Measurements from ENCODE around the gene TTLL9.

Gene TTLL9

DNA sequence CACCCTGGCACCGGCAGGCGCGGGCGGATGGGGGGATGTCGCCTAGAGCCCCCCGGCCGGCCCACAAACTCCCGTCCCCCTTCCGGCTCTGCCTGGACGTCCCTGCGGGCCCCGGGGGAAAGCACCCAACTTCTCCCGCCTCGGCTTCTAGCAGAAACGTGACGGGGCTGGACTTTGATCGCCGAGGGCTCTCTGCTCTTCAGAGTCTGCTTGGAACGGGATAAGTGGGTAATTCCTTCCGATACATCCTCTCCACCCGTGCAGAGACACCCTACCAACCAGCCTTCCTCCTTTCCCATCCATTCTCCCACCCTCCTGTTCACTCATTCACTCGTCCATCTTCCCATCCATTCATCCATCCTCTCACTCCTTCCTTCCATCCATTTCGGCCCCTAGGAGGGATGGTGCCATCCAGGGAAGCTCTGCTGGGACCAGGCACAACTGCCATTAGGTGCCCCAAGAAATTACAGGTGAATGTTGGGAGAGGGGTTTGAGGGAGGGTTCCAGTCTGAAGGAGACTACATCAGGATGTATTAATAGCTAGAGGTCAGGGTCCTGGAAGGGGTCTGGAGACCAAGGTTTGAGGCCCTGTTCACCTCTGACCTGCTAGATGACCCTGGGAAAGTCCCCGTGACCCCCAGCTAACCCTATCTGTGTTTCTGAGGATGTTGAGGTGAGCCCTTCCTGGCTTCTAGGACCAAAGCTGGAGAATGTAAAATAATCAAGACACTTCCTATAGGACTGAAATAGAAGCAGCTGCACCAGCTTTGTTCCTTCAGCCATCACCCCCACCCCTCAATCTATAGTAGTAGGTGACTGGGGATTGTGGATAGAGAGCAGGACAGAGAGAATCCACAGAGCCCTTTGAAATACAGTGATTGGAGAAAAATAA, 538 bp downstream of the TTLL9 start:
- TF ChIP-seq, protein P1, sequence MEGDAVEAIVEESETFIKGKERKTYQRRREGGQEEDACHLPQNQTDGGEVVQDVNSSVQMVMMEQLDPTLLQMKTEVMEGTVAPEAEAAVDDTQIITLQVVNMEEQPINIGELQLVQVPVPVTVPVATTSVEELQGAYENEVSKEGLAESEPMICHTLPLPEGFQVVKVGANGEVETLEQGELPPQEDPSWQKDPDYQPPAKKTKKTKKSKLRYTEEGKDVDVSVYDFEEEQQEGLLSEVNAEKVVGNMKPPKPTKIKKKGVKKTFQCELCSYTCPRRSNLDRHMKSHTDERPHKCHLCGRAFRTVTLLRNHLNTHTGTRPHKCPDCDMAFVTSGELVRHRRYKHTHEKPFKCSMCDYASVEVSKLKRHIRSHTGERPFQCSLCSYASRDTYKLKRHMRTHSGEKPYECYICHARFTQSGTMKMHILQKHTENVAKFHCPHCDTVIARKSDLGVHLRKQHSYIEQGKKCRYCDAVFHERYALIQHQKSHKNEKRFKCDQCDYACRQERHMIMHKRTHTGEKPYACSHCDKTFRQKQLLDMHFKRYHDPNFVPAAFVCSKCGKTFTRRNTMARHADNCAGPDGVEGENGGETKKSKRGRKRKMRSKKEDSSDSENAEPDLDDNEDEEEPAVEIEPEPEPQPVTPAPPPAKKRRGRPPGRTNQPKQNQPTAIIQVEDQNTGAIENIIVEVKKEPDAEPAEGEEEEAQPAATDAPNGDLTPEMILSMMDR (IDR thresholded peaks at IDR 0.05; ENCODE audit: low read length, missing control alignments) = no peak
- no peak overlapping the region for H3K4me3 ChIP-seq (replicated peaks; ENCODE audit: low read depth, low read length)
- no peak for DNase-seq (ENCODE audit: low read depth)

DNA sequence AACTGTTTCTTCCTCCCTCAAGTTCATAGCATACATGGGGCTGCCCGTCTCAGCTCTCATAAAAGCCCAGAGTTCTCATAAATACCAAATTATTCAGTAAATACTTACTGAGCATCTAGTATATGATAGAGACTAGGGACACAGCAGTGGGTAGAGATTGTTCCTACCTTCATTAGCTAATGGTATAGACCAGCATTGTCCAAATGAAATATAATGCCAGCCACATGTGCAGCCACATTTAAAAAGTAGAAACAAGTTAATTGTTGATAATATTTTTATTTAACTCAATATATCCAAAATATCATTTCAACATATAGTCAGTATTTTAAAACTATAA, 1.2 kb downstream of the TTLL9 start:
- TF ChIP-seq, protein P1 (IDR thresholded peaks at IDR 0.05; ENCODE audit: low read length, missing control alignments) = no peak
- no peak overlapping the region for H3K4me3 ChIP-seq (replicated peaks; ENCODE audit: low read depth, low read length)
- no peak for DNase-seq (ENCODE audit: low read depth)

- TF ChIP-seq, protein P1 (IDR thresholded peaks at IDR 0.05; ENCODE audit: low read length, missing control alignments) = no peak
- DNase-seq (ENCODE audit: low read depth) = no peak
- no peak overlapping the region for H3K4me3 ChIP-seq (replicated peaks; ENCODE audit: low read depth, low read length)
These were observed 2.0 kb downstream of the TTLL9 start for GRCh38 chr20:31872406-31872805.

DNA sequence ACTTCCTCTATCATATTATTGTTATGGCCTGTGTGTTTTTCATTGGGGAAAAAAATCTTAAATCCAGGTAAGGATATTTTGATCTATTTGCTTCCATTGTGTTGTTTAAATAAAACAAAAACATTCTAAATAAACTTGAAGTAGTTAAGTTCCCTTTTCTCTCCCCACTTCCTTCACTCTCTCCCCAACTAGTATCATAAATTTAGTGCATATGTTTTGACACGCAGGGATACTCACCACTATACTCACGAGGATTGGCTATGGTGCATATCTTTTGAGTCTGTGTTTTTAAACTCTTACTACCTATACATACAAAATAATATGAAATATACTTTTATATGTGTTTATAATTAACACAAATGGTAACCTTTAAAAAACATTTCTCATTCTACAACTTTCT, 5.2 kb downstream of the TTLL9 start:
- TF ChIP-seq, protein P1 (IDR thresholded peaks at IDR 0.05; ENCODE audit: low read length, missing control alignments) = no peak
- no peak overlapping the region for H3K4me3 ChIP-seq (replicated peaks; ENCODE audit: low read depth, low read length)
- no peak for DNase-seq (ENCODE audit: low read depth)

DNA sequence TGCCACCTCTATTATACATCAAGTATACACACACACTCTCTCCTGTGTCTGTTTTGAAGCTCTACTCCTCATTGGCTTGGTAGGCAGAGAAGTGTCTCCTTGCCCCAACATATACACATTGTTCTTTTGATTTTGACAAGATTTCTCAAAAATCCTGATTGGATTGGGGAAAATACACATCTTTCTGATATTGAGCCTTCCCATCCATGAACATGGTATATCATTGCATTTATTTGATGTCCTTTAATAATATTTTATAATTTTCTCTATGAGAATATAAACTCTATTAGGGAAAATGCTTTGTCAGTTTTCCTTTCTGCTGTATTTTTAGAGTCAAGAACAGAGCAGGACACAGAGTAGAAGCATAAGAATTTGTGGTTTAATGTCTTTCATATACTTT, 7.2 kb downstream of the TTLL9 start:
- TF ChIP-seq, protein P1 (IDR thresholded peaks at IDR 0.05; ENCODE audit: low read length, missing control alignments) = no peak

DNA sequence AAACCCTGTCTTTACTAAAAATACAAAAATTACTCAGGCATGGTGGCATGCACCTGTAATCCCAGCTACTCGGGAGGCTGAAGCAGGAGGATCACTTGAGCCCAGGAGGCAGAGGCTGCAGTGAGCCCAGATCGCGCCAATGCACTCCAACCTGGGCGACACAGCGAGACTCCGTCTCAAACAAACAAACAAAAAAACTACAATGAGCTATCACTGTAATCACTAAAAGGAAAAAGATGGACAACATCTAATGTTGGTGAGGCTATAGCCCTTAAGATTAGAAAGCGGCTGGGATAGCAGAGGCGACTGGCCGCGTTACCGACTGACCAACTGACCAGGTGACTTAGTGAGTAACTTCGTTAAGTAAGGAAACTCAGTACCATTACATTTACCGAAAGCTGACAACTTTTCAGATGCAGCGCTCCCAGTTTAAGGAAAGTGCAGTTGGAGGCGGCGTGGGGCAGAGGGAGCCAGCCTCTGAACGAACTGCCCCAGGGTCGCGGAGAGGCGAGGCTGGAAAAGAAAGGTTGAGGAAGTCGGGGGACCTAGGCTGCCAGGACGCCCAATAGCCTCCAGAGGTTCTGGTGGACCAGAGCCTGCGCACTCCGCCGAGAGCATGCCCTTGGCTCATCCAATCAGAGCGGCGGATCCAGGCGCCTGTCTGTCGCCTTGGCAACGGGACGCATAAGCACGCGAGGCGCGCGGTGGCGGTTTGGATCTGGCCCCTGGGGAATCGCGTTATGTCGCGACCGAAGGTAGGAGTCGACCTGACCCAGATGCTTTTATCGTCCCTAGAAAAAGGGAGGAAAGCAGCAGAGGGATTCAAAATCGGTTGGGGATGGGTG, 8.9 kb downstream of the TTLL9 start:
- H3K4me3 ChIP-seq (replicated peaks; ENCODE audit: low read depth, low read length) = peak overlapping the region; percentile 73
- TF ChIP-seq, protein P1 (IDR thresholded peaks at IDR 0.05; ENCODE audit: low read length, missing control alignments) = no peak
- peak; percentile 96 for DNase-seq (ENCODE audit: low read depth)

More for the DNA sequence above, 7.2 kb downstream of the TTLL9 start:
- H3K4me3 ChIP-seq (replicated peaks; ENCODE audit: low read depth, low read length) = no peak overlapping the region
- no peak for DNase-seq (ENCODE audit: low read depth)
